Right kidney (tissue), 9 donors: Measurements from ENCODE around the gene TUBGCP6.
A peak's percentile ranks its signal among the peaks of the same experiment; 100 is the strongest.

ENCODE experiments used
- DNase-seq: peaks from one replicate; pipeline ENCODE4 v3.0.0-alpha.2; 2016
- long read RNA-seq, 8 donors: transcript quantifications; one replicate each; lab custom pipeline, GENCODE V29; 2026

TUBGCP6 gene
- long read RNA-seq, donor 1, full-length matches to known transcripts = 1 of 1 reads
- long read RNA-seq, donor 1, partial matches to known transcripts = 0 of 1 reads
- long read RNA-seq, donor 1, other reads (novel, unspliced or antisense) = 0 of 1 reads
- long read RNA-seq, donor 2, full-length matches to known transcripts = 1 of 1 reads
- long read RNA-seq, donor 2, partial matches to known transcripts = 0 of 1 reads
- long read RNA-seq, donor 2, other reads (novel, unspliced or antisense) = 0 of 1 reads
- long read RNA-seq, donor 3 = 0 reads
- long read RNA-seq, donor 4, full-length matches to known transcripts = 1 of 1 reads
- long read RNA-seq, donor 4, partial matches to known transcripts = 0 of 1 reads
- long read RNA-seq, donor 4, other reads (novel, unspliced or antisense) = 0 of 1 reads
- long read RNA-seq, donor 5, full-length matches to known transcripts = 1 of 6 reads
- long read RNA-seq, donor 5, partial matches to known transcripts = 5 of 6 reads
- long read RNA-seq, donor 5, other reads (novel, unspliced or antisense) = 0 of 6 reads
- long read RNA-seq, donor 6, full-length matches to known transcripts = 1 of 1 reads
- long read RNA-seq, donor 6, partial matches to known transcripts = 0 of 1 reads
- long read RNA-seq, donor 6, other reads (novel, unspliced or antisense) = 0 of 1 reads
- long read RNA-seq, donor 7 = 0 reads
- long read RNA-seq, donor 8, full-length matches to known transcripts = 1 of 1 reads
- long read RNA-seq, donor 8, partial matches to known transcripts = 0 of 1 reads
- long read RNA-seq, donor 8, other reads (novel, unspliced or antisense) = 0 of 1 reads

- DNase-seq = peak; percentile 90
Measured at GRCh38 chr22:50244420-50245213, at the start of gene TUBGCP6. TSS of gene TUBGCP6 (minus strand) at chr22:50245023. CDS start at chr22:50244459, 564 bp downstream.

GRCh38 chr22:50294319-50294656 lies 49.5 kb upstream of the TUBGCP6 start:
- no peak for DNase-seq

GRCh38 chr22:50293441-50294318 lies 48.9 kb upstream of the TUBGCP6 start:
- peak; percentile 71 for DNase-seq

- no peak for DNase-seq
Measured at GRCh38 chr22:50292643-50293440, 48.0 kb upstream of the TUBGCP6 start.

- no peak for DNase-seq
Measured at GRCh38 chr22:50289942-50290630, 45.3 kb upstream of the TUBGCP6 start.

- no peak for DNase-seq
Measured at GRCh38 chr22:50289151-50289941, 44.5 kb upstream of the TUBGCP6 start.

GRCh38 chr22:50287731-50288130 lies 42.9 kb upstream of the TUBGCP6 start:
- no peak for DNase-seq

GRCh38 chr22:50286701-50287318 lies 42.0 kb upstream of the TUBGCP6 start:
- DNase-seq = no peak

- no peak for DNase-seq
Measured at GRCh38 chr22:50286275-50286674, 41.5 kb upstream of the TUBGCP6 start.

GRCh38 chr22:50285568-50286229 lies 40.9 kb upstream of the TUBGCP6 start:
- DNase-seq = no peak

GRCh38 chr22:50284479-50284878 lies 39.7 kb upstream of the TUBGCP6 start:
- DNase-seq = no peak

- no peak for DNase-seq
Measured at GRCh38 chr22:50283821-50284220, 39.0 kb upstream of the TUBGCP6 start.

GRCh38 chr22:50282361-50283155 lies 37.7 kb upstream of the TUBGCP6 start:
- no peak for DNase-seq

- DNase-seq = no peak
Measured at GRCh38 chr22:50281957-50282356, 37.1 kb upstream of the TUBGCP6 start.

GRCh38 chr22:50281384-50281760 lies 36.5 kb upstream of the TUBGCP6 start:
- no peak for DNase-seq

- DNase-seq = no peak
Measured at GRCh38 chr22:50280708-50281383, 36.0 kb upstream of the TUBGCP6 start.
